Osteoblast (primary cell): ENCODE results near the gene TCF25. TPM values are rescaled to one million over a fixed set of nuclear protein-coding genes. Genes with fewer than 3 reads are reported as not detected.

Experiments
- DNase-seq: peaks from one replicate; pipeline ENCODE4 v3.0.0; 2011; ENCODE audit warnings: low spot score, mixed read lengths; ENCODE audit not compliant: insufficient read length; ENCODE audit errors: missing footprints
- H2AFZ ChIP-seq: 2 replicates; pipeline ENCODE4 v1.6.0; 2011; ENCODE audit warnings: mild to moderate bottlenecking, low read length
- H3K27ac ChIP-seq: 2 replicates; pipeline ENCODE4 v1.5.1; 2011; ENCODE audit warnings: mild to moderate bottlenecking, low read depth, low read length, moderate library complexity
- H3K27me3 ChIP-seq: 2 replicates; pipeline ENCODE4 v1.6.0; 2012; ENCODE audit warnings: mild to moderate bottlenecking, control low read depth, inconsistent platforms, low read length, moderate library complexity; ENCODE audit not compliant: insufficient read depth
- H3K36me3 ChIP-seq: 2 replicates; pipeline ENCODE4 v1.5.1; 2011; ENCODE audit warnings: mild to moderate bottlenecking, low read length, control low read depth, moderate library complexity; ENCODE audit not compliant: insufficient read depth
- H3K4me1 ChIP-seq: 2 replicates; pipeline ENCODE4 v1.5.1; 2011; ENCODE audit warnings: mild to moderate bottlenecking, low read length, control low read depth, moderate library complexity; ENCODE audit not compliant: insufficient read depth
- H3K4me2 ChIP-seq: 2 replicates; pipeline ENCODE4 v1.6.0; 2011; ENCODE audit warnings: mild to moderate bottlenecking, low read length; ENCODE audit not compliant: insufficient read depth
- H3K4me3 ChIP-seq: fragments of 200-600 bp; sonication (generic); 3 replicates; pipeline ENCODE4 v1.5.1; 2012; ENCODE audit warnings: mild to moderate bottlenecking, low read length, inconsistent platforms; ENCODE audit not compliant: insufficient read depth
- H3K79me2 ChIP-seq: 2 replicates; pipeline ENCODE4 v1.6.0; 2012; ENCODE audit warnings: mild to moderate bottlenecking, low read length, control low read depth, inconsistent platforms; ENCODE audit not compliant: insufficient read depth
- H3K9me3 ChIP-seq: 2 replicates; pipeline ENCODE4 v1.5.1; 2011; ENCODE audit warnings: low read depth, low read length, control low read depth
- H4K20me1 ChIP-seq: 2 replicates; pipeline ENCODE4 v1.6.0; 2012; ENCODE audit warnings: mild to moderate bottlenecking, low read length, control low read depth; ENCODE audit not compliant: insufficient read depth
- total RNA-seq: library from RNA; depleted of rRNA; stranded (reverse); fragments of >200 nt; gene quantifications from 2 replicates; pipeline ENCODE4 v1.2.3, GENCODE V29; 2012
- TF ChIP-seq, protein P1 (sequence below): IDR thresholded peaks from 2 replicates; pipeline ENCODE4 v1.5.1; 2011; ENCODE audit warnings: mild to moderate bottlenecking, low read depth, low read length, moderate library complexity; ENCODE audit errors: extremely low read depth

Gene TCF25
- total RNA-seq, 1 donor: 230 TPM

- Histone ChIP-seq H3K27ac (no peak overlapping the region), H3K27me3 (no peaks in the 10 kb centered on the region), H3K4me3 (no peak overlapping the region), H4K20me1 (peaks cover 24% of the 10 kb centered on the region), H3K9me3 (no peaks in the 10 kb centered on the region), H3K79me2 (no peaks in the 10 kb centered on the region), H3K36me3 (peaks cover 64% of the 10 kb centered on the region), H3K4me1 (no peaks in the 10 kb centered on the region), H3K4me2 (no peak overlapping the region), H2AFZ (no peak overlapping the region)
- peak; percentile 88 for DNase-seq
- TF ChIP-seq, protein P1, sequence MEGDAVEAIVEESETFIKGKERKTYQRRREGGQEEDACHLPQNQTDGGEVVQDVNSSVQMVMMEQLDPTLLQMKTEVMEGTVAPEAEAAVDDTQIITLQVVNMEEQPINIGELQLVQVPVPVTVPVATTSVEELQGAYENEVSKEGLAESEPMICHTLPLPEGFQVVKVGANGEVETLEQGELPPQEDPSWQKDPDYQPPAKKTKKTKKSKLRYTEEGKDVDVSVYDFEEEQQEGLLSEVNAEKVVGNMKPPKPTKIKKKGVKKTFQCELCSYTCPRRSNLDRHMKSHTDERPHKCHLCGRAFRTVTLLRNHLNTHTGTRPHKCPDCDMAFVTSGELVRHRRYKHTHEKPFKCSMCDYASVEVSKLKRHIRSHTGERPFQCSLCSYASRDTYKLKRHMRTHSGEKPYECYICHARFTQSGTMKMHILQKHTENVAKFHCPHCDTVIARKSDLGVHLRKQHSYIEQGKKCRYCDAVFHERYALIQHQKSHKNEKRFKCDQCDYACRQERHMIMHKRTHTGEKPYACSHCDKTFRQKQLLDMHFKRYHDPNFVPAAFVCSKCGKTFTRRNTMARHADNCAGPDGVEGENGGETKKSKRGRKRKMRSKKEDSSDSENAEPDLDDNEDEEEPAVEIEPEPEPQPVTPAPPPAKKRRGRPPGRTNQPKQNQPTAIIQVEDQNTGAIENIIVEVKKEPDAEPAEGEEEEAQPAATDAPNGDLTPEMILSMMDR: no peak
These were observed 30.6 kb downstream of the TCF25 start for GRCh38 chr16:89903908-89904515.

GRCh38 chr16:89904606-89905510, 31.5 kb downstream of the TCF25 start:
- Histone ChIP-seq H2AFZ (no peak overlapping the region), H3K36me3 (peaks cover 66% of the 10 kb centered on the region), H3K4me3 (no peak overlapping the region), H4K20me1 (peaks cover 24% of the 10 kb centered on the region), H3K27me3 (no peaks in the 10 kb centered on the region), H3K27ac (no peak overlapping the region), H3K79me2 (no peaks in the 10 kb centered on the region), H3K9me3 (no peaks in the 10 kb centered on the region), H3K4me1 (peaks cover under 1% of the 10 kb centered on the region), H3K4me2 (no peak overlapping the region)
- TF ChIP-seq, protein P1: no peak
- peak; percentile 60 for DNase-seq

DNA sequence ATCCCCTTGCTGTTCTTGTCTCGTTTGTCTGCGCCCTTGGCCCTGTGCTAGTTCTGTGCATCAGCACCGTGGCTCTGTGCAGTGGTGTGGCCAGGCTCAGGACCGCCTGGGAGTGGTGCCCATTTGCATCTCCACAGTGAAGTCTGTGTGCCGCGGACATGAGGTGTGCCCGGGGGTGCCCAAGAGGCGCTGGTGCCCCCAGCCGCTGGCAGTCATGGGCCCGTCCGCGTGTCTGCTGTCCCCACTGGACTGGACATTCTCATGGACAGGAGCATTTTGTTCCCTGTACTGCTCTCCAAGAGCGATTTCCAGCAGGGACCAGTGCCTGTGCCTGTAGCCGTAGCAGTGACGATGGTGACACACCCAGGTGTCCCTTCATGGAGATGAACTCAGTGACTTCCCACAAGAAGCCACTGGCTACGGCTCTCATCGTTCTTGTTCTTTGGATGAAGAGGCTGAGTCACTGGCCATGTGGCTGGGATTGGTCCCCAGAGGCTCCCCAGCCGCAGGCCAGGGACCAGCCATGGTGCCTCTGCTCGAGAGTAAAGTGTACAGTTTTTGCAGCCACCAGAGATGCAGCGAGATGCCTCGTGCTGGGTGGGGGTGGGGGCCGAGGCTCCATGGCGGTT, 32.2 kb downstream of the TCF25 start:
- TF ChIP-seq, protein P1: no peak
- Histone ChIP-seq H3K9me3 (no peaks in the 10 kb centered on the region), H3K36me3 (peaks cover 67% of the 10 kb centered on the region), H3K27me3 (no peaks in the 10 kb centered on the region), H4K20me1 (peaks cover 23% of the 10 kb centered on the region), H3K27ac (no peak overlapping the region), H3K79me2 (no peaks in the 10 kb centered on the region), H3K4me3 (no peak overlapping the region), H2AFZ (no peak overlapping the region), H3K4me2 (no peak overlapping the region), H3K4me1 (peaks cover 3% of the 10 kb centered on the region)
- DNase-seq: peak; percentile 96
